Liver (tissue), 9 donors: ENCODE data around the gene LRRFIP1. TPM values are rescaled to one million over a fixed set of nuclear protein-coding genes. Genes with fewer than 3 reads are reported as not detected.

Experiments
- DNase-seq: peaks from one replicate; pipeline ENCODE4 v3.0.0-alpha.2; 2017; ENCODE audit warnings: low spot score
- H3K27ac ChIP-seq, 2 donors: one replicate each; pipeline ENCODE4 v1.7.0; 2013; ENCODE audit warnings: inconsistent platforms in 2 of 2, low read length in 2 of 2, control low read depth in 1 of 2, low read depth in 1 of 2, mild to moderate bottlenecking in 1 of 2
- H3K27me3 ChIP-seq, 4 donors: one replicate each; pipeline versions ENCODE4 v1.6.1 to v1.7.0; 2013; ENCODE audit warnings: low read length in 3 of 4, inconsistent platforms in 1 of 4, mild to moderate bottlenecking in 1 of 4, moderate library complexity in 1 of 4; ENCODE audit not compliant: control insufficient read depth in 4 of 4, insufficient read depth in 4 of 4
- H3K36me3 ChIP-seq, 4 donors: one replicate each; pipeline versions ENCODE4 v1.6.1 to v1.7.0; 2013; ENCODE audit warnings: low read length in 3 of 4, mild to moderate bottlenecking in 3 of 4, low read depth in 1 of 4, moderate library complexity in 1 of 4; ENCODE audit not compliant: control insufficient read depth in 4 of 4, insufficient read depth in 3 of 4
- H3K4me1 ChIP-seq, 4 donors: one replicate each; pipeline versions ENCODE4 v1.6.1 to v1.7.0; 2013; ENCODE audit warnings: low read length in 3 of 4, mild to moderate bottlenecking in 3 of 4, moderate library complexity in 1 of 4; ENCODE audit not compliant: control insufficient read depth in 4 of 4, insufficient read depth in 4 of 4
- H3K4me3 ChIP-seq, 3 donors: one replicate each; pipeline versions ENCODE4 v1.6.1 to v1.7.0; 2013; ENCODE audit warnings: low read length in 3 of 3, control low read depth in 1 of 3, low read depth in 1 of 3, mild to moderate bottlenecking in 1 of 3
- H3K9ac ChIP-seq, 2 donors: one replicate each; pipeline ENCODE4 v1.7.0; 2013; ENCODE audit warnings: low read length in 2 of 2, mild to moderate bottlenecking in 2 of 2, moderate library complexity in 2 of 2, control low read depth in 1 of 2, low read depth in 1 of 2
- H3K9me3 ChIP-seq, 4 donors: one replicate each; pipeline versions ENCODE4 v1.6.1 to v1.7.0; 2013; ENCODE audit warnings: low read length in 3 of 4; ENCODE audit not compliant: control insufficient read depth in 4 of 4
- ATF3 ChIP-seq: IDR thresholded peaks from 2 replicates; pipeline ENCODE4 v1.6.1; 2016; ENCODE audit warnings: antibody characterized with exemption
- CTCF ChIP-seq: fragments of 150-350 bp; IDR thresholded peaks from 2 replicates; pipeline ENCODE4 v1.5.1; 2017; ENCODE audit warnings: improper control_type of control experiment, low read depth, low read length; ENCODE audit not compliant: missing input control
- FOXA1 ChIP-seq: IDR thresholded peaks from 2 replicates; pipeline ENCODE4 v1.6.1; 2016; ENCODE audit warnings: antibody characterized with exemption
- FOXA2 ChIP-seq: IDR thresholded peaks from 2 replicates; pipeline ENCODE4 v1.6.1; 2016; ENCODE audit warnings: antibody characterized with exemption
- HNF4A ChIP-seq, 2 donors: conservative IDR thresholded peaks; 2 replicates each; pipeline ENCODE4 v1.6.1; 2016; ENCODE audit warnings: antibody characterized with exemption in 2 of 2, mild to moderate bottlenecking in 2 of 2
- HNF4G ChIP-seq: IDR thresholded peaks from 2 replicates; pipeline ENCODE4 v1.6.1; 2016; ENCODE audit warnings: antibody characterized with exemption
- JUND ChIP-seq, 2 donors: IDR thresholded peaks; 2 replicates each; pipeline ENCODE4 v1.6.1; 2016; ENCODE audit warnings: antibody characterized with exemption in 2 of 2
- NR2F2 ChIP-seq: IDR thresholded peaks from 2 replicates; pipeline ENCODE4 v1.6.1; 2016; ENCODE audit warnings: antibody characterized with exemption
- RAD21 ChIP-seq, 2 donors: IDR thresholded peaks; 2 replicates each; pipeline ENCODE4 v1.6.1; 2016; ENCODE audit warnings: antibody characterized with exemption in 2 of 2, mild to moderate bottlenecking in 2 of 2
- REST ChIP-seq: IDR thresholded peaks from 2 replicates; pipeline ENCODE4 v1.6.1; 2016; ENCODE audit warnings: antibody characterized with exemption, mild to moderate bottlenecking
- RXRA ChIP-seq, 2 donors: IDR thresholded peaks; 2 replicates each; pipeline ENCODE4 v1.6.1; 2017 to 2018; ENCODE audit warnings: antibody characterized with exemption in 2 of 2, mild to moderate bottlenecking in 1 of 2
- SP1 ChIP-seq: IDR thresholded peaks from 2 replicates; pipeline ENCODE4 v1.6.1; 2018; ENCODE audit warnings: antibody characterized with exemption, mild to moderate bottlenecking
- TAF1 ChIP-seq: conservative IDR thresholded peaks from 2 replicates; pipeline ENCODE4 v1.6.1; 2016; ENCODE audit warnings: antibody characterized with exemption, mild to moderate bottlenecking
- YY1 ChIP-seq: IDR thresholded peaks from 2 replicates; pipeline ENCODE4 v1.6.1; 2016; ENCODE audit warnings: antibody characterized with exemption, mild to moderate bottlenecking
- ZBTB33 ChIP-seq: IDR thresholded peaks from 2 replicates; pipeline ENCODE4 v1.6.1; 2016; ENCODE audit warnings: antibody characterized with exemption
- WGBS: extraction: QIAGEN DNeasy Blood & Tissue Kit; methylation state at CpG from one replicate; pipeline ENCODE4 v1.1.7; 2013; 5-methylcytosine and 5-hydroxymethylcytosine counted together
- polyA plus RNA-seq, 2 donors: library from polyadenylated mRNA; stranded (reverse) in 1 of 2; unstranded in 1 of 2; fragments of 200-250 nt in 1 of 2; fragments of >200 nt in 1 of 2; fragmentation: Nextera tagmentation in 1 of 2; extraction: Ambion mirVana in 1 of 2; gene quantifications; one replicate each; pipeline versions ENCODE4 v1.2.1 to v1.2.3, GENCODE V29; 2013 to 2015
- total RNA-seq, 2 donors: library from RNA; depleted of rRNA; stranded (reverse); fragments of >200 nt; gene quantifications; one replicate each; pipeline ENCODE4 v1.2.3, GENCODE V29; 2014
- donor health status: healthy.
- donor health status: healthy.
- donor health status: healthy.
- donor health status: healthy.
- donor health status: healthy.

The LRRFIP1 gene
- total and polyA plus RNA-seq, 4 donors: 13.3 to 56.1 (median 39.1) TPM

- H3K4me3 ChIP-seq: no peak overlapping the region
- no peak overlapping the region for H3K27ac ChIP-seq
- no peaks in the 10 kb centered on the region for H3K27me3 ChIP-seq
- no peak for TF ChIP-seq REST
- TF ChIP-seq ZBTB33: no peak
- TF ChIP-seq NR2F2: no peak
- peak; percentile 48 to 79 for TF ChIP-seq RAD21 (IDR thresholded peaks at IDR 0.05)
- no peak for TF ChIP-seq ATF3
- TF ChIP-seq HNF4G: no peak
- no peak for TF ChIP-seq RXRA (IDR thresholded peaks at IDR 0.05)
- TF ChIP-seq SP1: no peak
- no peak for TF ChIP-seq FOXA1
- TF ChIP-seq CTCF: peak; percentile 33
- no peak for TF ChIP-seq TAF1
- no peak for TF ChIP-seq HNF4A (conservative IDR thresholded peaks at IDR 0.05)
- TF ChIP-seq FOXA2: no peak
- H3K9me3 ChIP-seq: no peaks in the 10 kb centered on the region
- DNase-seq: no peak
- H3K4me1 ChIP-seq: peaks cover 0 to 5% (median under 1%) of the 10 kb centered on the region in 4 donors
- H3K9ac ChIP-seq: no peak overlapping the region
- WGBS: 80% methylated on average over 5 of the region's 5 CpGs
- H3K36me3 ChIP-seq: no peaks in the 10 kb centered on the region
These were observed 58.0 kb downstream of the LRRFIP1 start for GRCh38 chr2:237685408-237685807.

GRCh38 chr2:237686659-237687136 lies 59.3 kb downstream of the LRRFIP1 start:
- H3K9me3 ChIP-seq: no peaks in the 10 kb centered on the region
- H3K36me3 ChIP-seq: no peaks in the 10 kb centered on the region
- 90% methylated on average over 11 of the region's 11 CpGs for WGBS
- H3K27me3 ChIP-seq: no peaks in the 10 kb centered on the region
- no peak overlapping the region for H3K27ac ChIP-seq
- H3K4me3 ChIP-seq: no peak overlapping the region
- H3K9ac ChIP-seq: no peak overlapping the region
- peaks cover 0 to 8% (median 5%) of the 10 kb centered on the region in 4 donors for H3K4me1 ChIP-seq
- no peak for DNase-seq
- TF ChIP-seq JUND (IDR thresholded peaks at IDR 0.05): no peak
- TF ChIP-seq ATF3: no peak
- TF ChIP-seq TAF1: no peak
- TF ChIP-seq YY1: no peak
- no peak for TF ChIP-seq FOXA1
- no peak for TF ChIP-seq SP1
- no peak for TF ChIP-seq HNF4A (conservative IDR thresholded peaks at IDR 0.05)
- no peak for TF ChIP-seq FOXA2
- no peak for TF ChIP-seq REST
- TF ChIP-seq RXRA (IDR thresholded peaks at IDR 0.05): no peak
- TF ChIP-seq CTCF: no peak
- TF ChIP-seq NR2F2: no peak
